Measurements from ENCODE around the gene NTPCR.

Gene NTPCR

GRCh38 chr1:232962761-232963745 lies 12.6 kb downstream of the NTPCR start:
- DNase-seq (ENCODE audit: low read depth) = peak; percentile 78

DNA sequence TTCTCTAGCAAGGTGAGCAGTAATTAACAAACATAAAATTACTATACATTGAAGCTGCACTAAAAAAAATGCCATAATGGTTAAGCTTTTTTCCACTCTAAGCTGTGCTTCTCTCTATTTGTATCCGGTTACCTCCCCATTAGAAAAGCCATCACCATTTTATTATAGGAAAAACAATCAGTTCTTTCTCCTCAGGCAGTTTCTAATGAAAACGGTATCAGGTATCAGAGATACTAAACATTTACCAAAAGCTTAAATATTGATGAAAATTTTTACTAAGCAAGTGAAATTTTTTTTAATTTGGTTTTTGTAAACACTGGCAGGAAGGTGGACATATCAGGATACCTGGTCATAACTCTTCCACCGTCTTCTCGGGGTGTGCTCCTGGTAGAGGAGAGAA lies 14.2 kb downstream of the NTPCR start:
- no peak for DNase-seq (ENCODE audit: low read depth)

DNA sequence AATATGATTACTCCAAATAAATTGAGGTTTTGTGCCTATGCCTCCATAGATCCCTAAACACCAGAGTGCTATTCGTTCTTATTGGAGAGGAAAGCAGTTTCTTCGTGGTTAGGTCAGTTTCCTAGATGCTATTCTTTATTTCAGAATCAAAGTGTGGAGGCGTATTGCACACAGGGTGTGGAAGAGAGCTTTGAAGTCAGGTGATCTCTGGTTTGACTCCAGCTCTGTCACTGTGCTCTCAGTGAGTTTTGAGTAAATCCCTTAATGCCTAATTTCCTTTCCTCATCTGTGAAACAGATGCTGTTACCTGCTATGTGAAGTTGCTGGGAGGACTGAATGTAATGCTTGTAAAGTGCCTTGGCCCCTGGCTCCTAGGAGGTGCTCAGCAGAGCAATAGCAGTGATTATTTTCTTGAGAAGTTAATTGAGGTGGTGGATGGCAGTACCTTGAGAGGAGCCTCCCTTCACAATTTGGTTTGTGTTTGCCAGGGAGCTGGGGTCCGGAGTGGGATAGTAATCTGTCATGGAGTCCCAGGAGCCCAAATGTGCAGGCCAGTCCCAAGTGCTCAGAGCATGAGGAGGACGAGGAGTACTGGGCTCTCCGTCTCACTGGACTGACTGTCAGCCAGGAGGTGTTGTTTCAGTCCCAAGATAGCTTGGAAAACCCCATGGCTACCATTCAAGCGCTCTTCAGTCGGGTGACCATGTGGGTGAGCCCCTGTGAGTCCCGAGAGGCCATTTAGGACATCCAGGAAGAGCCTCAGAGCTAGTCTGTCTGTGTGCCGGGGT lies 14.9 kb downstream of the NTPCR start:
- DNase-seq (ENCODE audit: low read depth) = no peak

GRCh38 chr1:232965912-232966217 lies 15.5 kb downstream of the NTPCR start:
- peak; percentile 43 for DNase-seq (ENCODE audit: low read depth)

GRCh38 chr1:232966663-232967062 lies 16.3 kb downstream of the NTPCR start:
- DNase-seq (ENCODE audit: low read depth) = no peak

GRCh38 chr1:232968391-232968790 lies 18.0 kb downstream of the NTPCR start:
- peak; percentile 29 for DNase-seq (ENCODE audit: low read depth)

DNA sequence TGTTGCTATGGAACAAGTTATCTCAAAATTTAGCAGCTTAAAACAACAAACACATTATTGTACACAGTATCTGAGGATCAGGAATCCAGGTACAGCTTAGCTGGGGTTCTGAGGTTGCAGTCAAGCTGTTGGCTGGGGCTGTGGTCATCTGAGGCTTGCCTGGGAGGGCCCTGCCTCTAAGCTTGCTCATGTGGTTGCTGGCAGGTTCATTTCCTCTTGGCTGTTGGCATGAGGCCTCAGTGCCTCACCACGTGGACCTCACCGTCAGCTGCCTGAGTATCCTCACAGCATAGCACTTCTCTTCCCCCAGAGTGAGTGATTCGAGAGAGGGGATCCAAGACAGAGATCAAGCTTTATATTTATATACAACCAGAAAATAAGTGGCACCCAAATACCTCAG lies 18.6 kb downstream of the NTPCR start:
- peak; percentile 66 for DNase-seq (ENCODE audit: low read depth)

DNA sequence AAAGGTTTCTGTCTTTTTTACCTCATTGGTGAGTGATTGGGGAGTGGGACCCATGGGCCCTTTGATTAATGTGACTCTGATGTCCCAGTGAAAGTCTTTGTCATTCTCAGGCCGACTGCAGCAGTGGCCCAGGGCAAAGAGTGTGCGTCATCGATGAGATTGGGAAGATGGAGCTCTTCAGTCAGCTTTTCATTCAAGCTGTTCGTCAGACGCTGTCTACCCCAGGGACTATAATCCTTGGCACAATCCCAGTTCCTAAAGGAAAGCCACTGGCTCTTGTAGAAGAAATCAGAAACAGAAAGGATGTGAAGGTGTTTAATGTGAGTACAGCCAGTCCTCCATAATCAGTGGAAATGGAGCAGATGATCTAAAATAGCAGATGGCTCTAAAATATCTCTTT lies 19.4 kb downstream of the NTPCR start:
- DNase-seq (ENCODE audit: low read depth) = no peak

- no peak for DNase-seq (ENCODE audit: low read depth)
Measured at GRCh38 chr1:232970508-232970907, 20.1 kb downstream of the NTPCR start.

- peak; percentile 44 for DNase-seq (ENCODE audit: low read depth)
Measured at GRCh38 chr1:232973652-232974611, 23.5 kb downstream of the NTPCR start.

DNA sequence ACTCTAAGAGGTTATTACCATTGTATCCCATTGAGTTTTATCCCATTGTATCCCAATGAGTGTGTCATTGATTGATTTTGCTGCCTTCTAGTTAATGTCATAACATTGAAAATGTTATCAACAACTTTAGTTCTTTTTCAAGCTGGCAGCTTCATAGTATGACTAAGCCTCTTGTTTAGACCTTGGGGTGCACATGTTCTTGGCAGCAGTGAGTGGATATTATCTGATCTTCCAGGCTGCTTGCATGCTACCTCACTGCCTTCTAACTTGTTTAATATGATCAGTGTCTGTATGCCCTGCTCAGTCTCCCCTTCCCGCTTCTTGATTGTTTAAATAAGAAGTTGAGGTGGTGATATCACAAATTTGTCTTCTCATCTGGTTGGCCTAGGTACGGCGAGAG lies 24.6 kb downstream of the NTPCR start:
- DNase-seq (ENCODE audit: low read depth) = peak; percentile 88

DNA sequence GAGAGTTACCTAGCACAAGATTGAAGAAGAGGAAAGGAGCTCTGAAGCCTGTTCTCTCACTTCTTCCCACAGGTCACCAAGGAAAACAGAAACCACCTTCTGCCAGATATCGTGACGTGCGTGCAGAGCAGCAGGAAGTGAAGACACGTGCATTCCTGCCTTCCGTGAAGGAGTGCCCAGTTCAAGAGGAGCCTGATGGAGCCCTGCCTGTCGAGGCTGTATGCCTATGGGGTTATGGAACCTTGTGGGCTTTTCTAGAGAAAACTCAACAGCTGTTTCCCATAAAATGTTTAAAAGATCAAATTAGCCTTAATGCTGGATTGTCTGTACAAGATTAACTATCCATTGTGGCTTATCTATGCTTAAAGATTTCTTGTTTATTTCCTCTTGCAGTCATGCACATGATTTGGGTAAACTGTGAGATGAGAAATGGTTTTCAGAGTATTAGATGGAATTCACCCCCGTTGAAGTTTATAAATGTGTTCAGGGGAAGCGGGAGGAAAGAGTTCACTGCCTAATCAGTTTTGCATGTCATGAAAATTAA lies 27.8 kb downstream of the NTPCR start:
- DNase-seq (ENCODE audit: low read depth) = no peak

DNA sequence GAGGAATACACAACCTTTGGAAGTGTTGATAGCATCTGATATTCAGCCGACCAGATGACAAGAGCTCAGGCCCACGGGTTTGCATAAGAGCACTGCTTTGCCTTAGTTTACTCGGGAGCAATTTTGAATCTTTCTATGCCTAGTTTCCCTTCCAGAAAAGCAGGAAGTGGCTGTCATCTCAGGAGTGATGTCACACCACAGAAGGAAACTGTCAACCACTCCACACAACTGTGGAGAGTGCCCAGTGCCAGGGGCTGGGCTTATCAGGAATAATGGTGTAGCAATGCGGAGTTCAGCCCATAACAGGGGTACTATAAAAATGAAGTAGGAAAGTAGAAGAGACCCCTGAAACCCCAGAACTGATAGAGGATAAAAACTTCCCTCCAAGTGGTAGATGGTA lies 28.4 kb downstream of the NTPCR start:
- DNase-seq (ENCODE audit: low read depth) = no peak

- no peak for DNase-seq (ENCODE audit: low read depth)
Measured at GRCh38 chr1:232979558-232979957, 29.1 kb downstream of the NTPCR start.

DNA sequence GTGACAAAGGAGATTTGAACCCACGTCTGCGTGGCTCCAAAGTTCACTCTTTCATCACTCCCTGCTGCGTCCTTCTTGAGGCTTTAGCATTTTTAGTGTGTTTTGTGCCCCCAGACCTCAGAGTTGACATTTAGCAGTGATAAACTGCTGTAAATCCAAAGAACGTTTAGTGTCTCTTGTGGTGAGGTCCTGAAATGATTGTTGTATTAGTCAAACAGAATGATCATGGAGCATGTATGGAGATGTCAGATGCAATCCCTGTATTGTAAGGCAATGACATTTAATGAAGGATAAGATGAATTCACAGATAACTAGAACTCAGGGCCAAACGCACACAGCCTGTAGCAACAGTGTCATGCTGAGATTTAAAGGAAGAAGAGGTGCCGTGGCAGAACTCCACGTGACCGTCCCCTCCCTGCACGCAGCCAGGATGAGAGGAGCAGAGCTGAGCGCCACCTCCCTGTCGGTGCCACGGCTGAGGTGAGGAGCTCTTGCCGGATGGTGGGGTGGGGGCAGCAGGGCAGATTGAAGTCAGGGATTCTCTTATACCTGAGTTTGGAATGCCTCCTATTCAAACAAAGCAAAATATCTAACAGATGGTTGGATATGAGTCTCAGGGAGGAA lies 30.1 kb downstream of the NTPCR start:
- DNase-seq (ENCODE audit: low read depth) = peak; percentile 54

- no peak for DNase-seq (ENCODE audit: low read depth)
Measured at GRCh38 chr1:232980986-232981560, 30.7 kb downstream of the NTPCR start.

GRCh38 chr1:232982238-232982944 lies 32.0 kb downstream of the NTPCR start:
- peak; percentile 77 for DNase-seq (ENCODE audit: low read depth)

GRCh38 chr1:232983375-232983774 lies 33.0 kb downstream of the NTPCR start:
- DNase-seq (ENCODE audit: low read depth) = no peak

- DNase-seq (ENCODE audit: low read depth) = no peak
Measured at GRCh38 chr1:232983817-232984567, 33.6 kb downstream of the NTPCR start.

Measured in amniotic epithelial cell (primary cell).